Choroid plexus epithelial cell (primary cell): ENCODE results near the gene TMEM131.
A peak's percentile ranks its signal among the peaks of the same experiment; 100 is the strongest.

ENCODE experiments used
- DNase-seq: peaks from one replicate; pipeline ENCODE4 v3.0.0-alpha.2; 2010; ENCODE audit warnings: low read depth
- H3K4me3 ChIP-seq: 2 replicates; pipeline ENCODE4 v1.5.1; 2011; ENCODE audit warnings: low read depth, mild to moderate bottlenecking, control low read depth, low read length, moderate library complexity
- CTCF ChIP-seq: conservative IDR thresholded peaks from 2 replicates; pipeline ENCODE4 v1.5.1; 2011; ENCODE audit warnings: low read depth, mild to moderate bottlenecking, control low read depth, inconsistent platforms, low read length, moderate library complexity

Gene TMEM131

DNA sequence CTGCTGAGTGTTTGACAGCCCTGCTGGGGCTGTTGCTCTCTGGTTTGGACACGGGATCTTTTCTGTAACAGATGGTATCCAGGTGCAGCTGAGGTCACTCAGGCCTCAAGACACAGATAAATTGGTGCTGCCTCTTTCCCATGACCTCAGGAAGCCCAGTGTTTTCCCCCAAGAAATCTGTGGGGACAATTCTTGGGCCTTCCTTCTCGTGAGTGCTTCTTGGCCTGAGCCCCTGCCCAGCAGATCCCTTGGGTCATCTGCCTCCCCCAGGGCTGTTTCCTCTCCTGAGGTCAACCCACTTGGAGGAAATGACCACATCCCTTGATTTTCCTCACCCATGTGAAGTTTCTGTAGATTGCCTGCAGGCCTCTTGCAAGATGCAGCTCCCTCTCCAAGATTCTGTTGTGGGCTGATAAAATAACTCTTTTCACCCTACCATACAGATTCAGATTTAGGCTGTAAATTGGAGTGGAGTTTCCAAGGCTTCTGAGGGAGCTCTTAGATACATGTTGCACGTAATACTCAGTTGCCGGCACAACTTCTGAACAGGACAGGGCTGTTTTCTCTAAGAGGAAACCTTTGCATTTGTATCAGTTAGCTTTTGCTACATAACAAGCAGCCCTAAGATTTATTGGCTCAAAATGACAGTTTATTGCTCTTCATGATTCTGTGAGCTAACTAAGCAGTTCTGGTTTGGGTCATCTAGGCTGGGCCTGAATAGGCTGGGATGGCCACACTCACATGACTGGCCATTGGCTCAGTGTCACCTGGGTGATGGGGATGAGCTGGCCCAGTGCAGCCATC, 269.3 kb downstream of the TMEM131 start:
- DNase-seq: no peak
- TF ChIP-seq CTCF: no peak
- H3K4me3 ChIP-seq: no peak overlapping the region

- DNase-seq: no peak
- H3K4me3 ChIP-seq: no peak overlapping the region
- no peak for TF ChIP-seq CTCF
These were observed 270.6 kb downstream of the TMEM131 start for GRCh38 chr2:97724946-97725688.

GRCh38 chr2:97724501-97724900, 271.2 kb downstream of the TMEM131 start:
- no peak for DNase-seq
- TF ChIP-seq CTCF: no peak

DNA sequence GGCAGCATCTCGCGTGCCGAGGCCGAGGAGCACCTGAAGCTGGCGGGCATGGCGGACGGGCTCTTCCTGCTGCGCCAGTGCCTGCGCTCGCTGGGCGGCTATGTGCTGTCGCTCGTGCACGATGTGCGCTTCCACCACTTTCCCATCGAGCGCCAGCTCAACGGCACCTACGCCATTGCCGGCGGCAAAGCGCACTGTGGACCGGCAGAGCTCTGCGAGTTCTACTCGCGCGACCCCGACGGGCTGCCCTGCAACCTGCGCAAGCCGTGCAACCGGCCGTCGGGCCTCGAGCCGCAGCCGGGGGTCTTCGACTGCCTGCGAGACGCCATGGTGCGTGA, 271.7 kb downstream of the TMEM131 start:
- no peak overlapping the region for H3K4me3 ChIP-seq
- DNase-seq: no peak
- no peak for TF ChIP-seq CTCF

More at GRCh38 chr2:97724501-97724900, 271.2 kb downstream of the TMEM131 start:
- H3K4me3 ChIP-seq: no peak overlapping the region

GRCh38 chr2:97723156-97724072, 272.3 kb downstream of the TMEM131 start:
- H3K4me3 ChIP-seq: no peak overlapping the region
- no peak for TF ChIP-seq CTCF
- no peak for DNase-seq

- no peak overlapping the region for H3K4me3 ChIP-seq
- no peak for TF ChIP-seq CTCF
- DNase-seq: peak; percentile 20
These were observed 273.5 kb downstream of the TMEM131 start for GRCh38 chr2:97722227-97722626.
